Right hindlimb (tissue), 1 donor: ENCODE results near the gene MYL3.

ENCODE experiments used
- DNase-seq: peaks from one replicate; pipeline ENCODE4 v3.0.0-alpha.2; 2018

MYL3 gene

GRCh38 chr3:46864061-46864881 is 1.0 kb upstream of the MYL3 start:
- DNase-seq, result peak; percentile 25

DNA sequence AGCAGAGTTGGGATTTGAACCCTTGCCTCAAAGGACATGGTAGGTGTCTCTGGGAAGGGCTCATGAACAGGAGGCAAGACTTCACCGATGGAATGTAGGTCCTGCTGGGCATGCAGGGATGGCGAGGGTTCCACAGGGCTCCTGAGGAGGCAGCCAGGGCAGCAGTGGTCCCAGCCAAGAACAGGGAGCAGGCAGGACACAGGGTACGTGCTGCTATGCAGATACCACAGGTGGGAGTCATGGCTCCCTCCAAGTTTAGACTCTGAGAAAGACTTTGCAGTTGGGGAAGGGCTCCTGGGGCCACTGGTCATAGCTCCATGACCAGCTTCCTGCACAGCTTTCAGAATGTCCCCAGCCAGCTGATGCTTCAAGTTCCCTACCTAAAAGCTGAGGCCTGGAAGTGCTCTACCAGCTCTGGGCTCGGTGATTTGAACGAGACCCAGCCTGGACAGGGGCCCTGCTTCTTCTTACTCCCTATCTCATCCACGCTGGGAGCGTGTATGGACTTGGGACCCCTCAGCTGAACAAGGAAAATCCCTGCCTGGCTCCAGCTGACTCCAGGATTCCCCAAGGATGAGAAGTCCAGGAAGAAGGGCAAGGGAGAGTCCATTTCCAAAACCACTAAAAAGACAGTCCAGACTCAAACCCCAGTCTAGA is 747 bp downstream of the MYL3 start:
- peak; percentile 22 for DNase-seq

GRCh38 chr3:46861605-46862368 is 1.5 kb downstream of the MYL3 start:
- DNase-seq, result peak; percentile 16

GRCh38 chr3:46860810-46861604 is 2.2 kb downstream of the MYL3 start:
- peak; percentile 15 for DNase-seq

GRCh38 chr3:46860017-46860809 is 3.0 kb downstream of the MYL3 start:
- peak; percentile 28 for DNase-seq

DNA sequence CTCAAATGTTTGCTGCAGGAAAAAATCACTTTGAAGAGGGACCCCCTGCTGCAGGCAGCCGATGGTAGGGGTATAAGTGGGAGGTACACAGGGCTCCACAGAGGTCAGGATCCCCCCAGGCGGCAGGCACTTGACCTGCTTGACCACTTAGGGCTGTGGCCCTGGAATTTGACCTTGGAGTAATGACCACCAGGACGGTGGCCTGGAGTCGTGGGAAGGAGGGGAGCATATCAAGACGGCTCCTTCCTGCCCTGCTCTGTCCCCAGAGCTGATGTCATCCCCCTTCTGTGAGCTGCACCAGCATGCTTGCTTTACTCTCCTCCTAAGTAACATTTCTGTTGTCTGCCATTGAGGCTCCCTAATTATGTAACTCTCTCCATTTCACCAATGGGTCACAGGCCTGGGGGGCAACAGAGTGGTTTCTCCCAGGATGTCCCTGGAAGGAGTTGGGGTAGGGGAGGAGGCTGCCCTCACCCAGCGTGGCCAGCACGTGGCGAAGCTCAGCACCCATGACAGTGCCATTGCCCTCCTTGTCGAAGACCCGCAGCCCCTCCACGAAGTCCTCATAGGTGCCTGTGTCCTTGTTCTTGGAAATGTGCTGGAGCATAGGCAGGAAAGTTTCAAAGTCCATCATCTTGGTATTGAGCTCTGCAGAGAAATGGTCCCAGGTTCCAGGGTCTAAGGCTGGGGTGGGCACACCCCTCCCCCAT is 4.1 kb downstream of the MYL3 start:
- no peak for DNase-seq

DNA sequence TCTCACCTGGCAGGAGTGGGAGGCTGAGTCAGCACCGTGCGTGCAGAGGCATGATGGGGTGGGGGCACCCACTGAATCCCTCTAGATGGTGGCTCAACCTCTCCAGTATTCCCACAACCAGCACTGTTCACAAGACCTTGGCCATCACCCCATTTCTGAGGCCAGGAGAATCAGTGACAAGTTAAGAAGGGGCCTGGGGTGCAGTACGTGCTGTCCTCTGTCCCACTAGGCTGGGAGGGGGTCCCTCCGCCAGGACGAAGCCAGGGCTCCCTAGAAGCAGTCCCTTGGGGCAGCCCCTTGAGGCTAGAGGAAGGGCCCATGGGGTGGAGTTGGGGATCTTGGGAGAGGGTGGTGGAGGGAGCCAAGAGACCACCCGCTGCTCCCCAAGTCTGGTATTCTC is 4.8 kb downstream of the MYL3 start:
- no peak for DNase-seq

- DNase-seq, result no peak
These were observed 5.5 kb downstream of the MYL3 start for GRCh38 chr3:46857485-46858341.

DNA sequence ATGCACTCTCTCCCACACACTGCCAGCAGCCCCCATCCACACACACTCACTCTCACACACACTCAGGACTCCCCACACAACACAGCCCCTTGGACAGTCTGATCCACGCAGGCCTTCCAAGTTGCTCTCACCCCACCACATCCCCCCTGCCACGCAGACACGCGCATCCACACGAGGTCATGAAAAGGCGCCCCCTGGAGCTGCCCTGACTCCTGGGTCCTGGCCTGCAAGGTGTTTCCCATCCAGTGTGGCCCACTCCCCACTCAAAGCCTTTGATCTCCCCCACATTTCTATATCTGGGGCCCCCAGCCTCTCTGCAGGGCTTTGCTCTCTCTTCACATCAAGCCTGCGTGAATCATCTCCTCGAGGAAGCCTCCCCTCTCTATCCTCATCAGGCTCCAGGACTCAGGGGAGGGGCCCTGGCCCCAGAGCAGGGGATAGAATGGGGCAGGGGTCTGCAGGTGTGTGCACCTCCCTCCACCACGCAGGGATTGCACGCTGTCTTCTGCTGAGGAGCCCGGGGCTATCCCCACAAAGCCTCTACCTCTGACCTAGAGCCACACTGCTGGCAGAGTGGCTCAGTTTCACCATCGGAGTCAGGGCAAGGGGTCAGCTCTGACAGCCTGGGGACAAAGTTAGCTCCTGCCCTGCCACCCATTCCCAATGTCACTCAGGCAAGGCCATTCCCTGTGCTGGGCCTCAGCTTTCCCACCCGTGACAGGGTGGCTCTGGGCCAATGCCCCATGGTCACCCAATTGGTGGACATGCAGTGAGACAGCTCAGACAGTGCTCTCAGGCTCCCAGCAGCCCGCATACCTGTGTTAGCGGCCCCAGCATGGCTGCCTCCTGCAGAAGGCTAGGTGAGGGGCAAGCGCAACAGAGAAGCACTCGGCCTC is 6.4 kb downstream of the MYL3 start:
- peak; percentile 11 for DNase-seq

GRCh38 chr3:46854555-46854991 is 8.7 kb downstream of the MYL3 start:
- DNase-seq, result peak; percentile 16

- no peak for DNase-seq
These were observed 9.5 kb downstream of the MYL3 start for GRCh38 chr3:46853441-46854415.

DNA sequence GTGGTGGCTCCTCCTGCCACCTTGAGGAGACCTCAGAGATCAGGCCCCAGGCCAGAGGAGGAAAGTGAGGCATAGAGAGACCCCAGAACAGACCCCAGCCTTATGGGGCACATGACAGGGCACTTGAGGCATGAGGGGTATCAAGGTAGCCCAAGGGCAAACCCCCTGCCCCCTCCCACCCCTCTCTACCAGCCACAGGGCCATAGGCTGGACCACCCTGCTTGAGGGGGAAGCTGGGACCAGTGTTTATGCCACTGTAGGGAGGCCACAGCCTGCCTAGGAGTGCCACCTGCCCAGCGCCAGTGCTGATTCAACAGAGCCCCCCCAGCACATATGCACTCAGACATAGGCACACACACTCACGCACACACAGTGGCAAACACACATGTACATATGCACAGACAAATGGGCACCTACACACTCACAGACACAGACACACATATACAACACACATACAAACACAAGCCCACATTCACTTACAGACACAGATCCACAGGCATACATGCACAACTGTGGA is 10.3 kb downstream of the MYL3 start:
- no peak for DNase-seq

GRCh38 chr3:46852334-46852720 is 10.9 kb downstream of the MYL3 start:
- no peak for DNase-seq

DNA sequence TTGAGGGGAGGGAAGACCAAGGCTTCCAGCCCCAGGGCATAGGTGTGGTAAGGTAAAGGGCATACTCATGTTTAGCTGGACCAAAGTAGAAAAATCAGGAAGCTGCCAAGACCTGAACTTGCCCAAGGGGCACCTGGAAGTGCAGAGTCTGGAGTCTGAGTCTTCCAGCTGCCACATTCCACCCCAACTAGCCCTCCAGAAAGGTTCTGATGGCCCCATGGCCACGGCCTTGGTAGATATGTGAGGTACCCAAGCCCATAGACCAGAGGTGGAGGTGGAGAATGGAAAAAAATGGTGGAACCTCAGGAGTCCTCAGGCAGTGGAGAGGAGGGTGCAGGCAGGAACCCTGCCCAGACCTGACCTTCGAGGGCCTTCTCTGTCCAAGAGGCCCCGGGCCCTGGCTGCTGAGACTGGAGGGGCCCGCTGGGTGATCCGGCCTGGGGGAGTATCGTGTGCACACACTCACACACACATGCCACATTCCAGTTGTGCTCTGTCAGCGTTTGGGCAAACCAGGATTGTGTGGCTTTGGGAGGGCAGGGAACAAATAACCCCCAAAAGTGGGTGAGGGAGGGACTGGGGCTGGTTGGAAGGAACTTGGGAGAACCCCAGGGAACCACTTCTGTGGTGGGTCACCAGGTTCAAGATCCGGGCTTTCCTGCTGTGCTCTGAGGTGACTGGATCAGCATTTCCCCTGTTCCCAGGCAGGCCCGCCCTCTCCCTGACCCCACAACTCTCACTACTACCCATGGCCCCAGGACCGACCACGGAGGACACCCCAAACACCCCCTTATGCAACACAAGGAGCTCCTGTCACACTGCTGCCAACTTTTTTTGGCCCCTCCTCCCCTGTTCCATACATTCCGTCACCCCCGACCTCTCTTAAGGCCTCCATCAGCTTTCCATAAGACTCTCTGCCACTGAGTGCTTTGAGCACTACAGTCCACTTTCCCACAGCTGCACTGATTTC is 11.6 kb downstream of the MYL3 start:
- peak; percentile 13 for DNase-seq

- no peak for DNase-seq
These were observed 12.8 kb downstream of the MYL3 start for GRCh38 chr3:46850468-46850779.

DNA sequence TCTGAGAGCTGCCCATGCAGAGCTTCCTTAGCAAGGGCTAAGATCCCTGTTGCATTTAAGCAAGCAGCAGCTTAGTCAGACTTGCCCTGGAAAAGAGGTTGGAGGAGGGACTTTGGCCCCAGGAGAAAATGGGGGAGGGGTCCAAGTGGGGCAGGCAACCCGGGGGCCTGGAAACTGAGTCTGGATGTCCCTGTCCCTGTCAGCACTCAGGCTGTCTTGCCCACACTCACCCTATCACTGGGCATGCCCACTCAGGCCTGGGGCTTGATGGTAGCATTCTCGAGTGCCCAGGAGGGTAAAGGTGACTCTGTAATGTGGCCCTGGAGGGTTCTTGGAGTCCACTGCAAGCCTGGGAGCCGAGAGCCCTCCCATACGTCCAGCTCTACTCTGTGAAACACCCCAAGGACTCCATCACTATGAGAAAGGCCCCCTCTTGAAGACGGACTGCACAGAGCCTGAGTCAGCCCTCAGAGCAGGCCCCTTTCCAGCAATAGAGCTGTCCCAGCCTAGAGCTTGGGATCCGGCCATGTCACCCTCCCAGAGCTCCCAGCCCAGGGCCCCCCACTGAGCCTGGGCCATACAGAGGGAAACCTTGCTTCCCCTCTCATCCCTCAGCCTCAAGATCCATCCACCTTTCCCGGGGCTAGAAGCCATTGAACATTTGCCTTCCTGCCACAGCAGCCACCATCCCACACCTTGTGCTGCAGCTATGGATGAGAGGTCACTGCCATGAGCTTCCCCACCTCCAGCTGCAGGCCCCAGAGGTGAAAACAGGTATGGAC is 13.4 kb downstream of the MYL3 start:
- peak; percentile 18 for DNase-seq
